ENCODE data around the gene MCTP1.

Gene MCTP1

DNA sequence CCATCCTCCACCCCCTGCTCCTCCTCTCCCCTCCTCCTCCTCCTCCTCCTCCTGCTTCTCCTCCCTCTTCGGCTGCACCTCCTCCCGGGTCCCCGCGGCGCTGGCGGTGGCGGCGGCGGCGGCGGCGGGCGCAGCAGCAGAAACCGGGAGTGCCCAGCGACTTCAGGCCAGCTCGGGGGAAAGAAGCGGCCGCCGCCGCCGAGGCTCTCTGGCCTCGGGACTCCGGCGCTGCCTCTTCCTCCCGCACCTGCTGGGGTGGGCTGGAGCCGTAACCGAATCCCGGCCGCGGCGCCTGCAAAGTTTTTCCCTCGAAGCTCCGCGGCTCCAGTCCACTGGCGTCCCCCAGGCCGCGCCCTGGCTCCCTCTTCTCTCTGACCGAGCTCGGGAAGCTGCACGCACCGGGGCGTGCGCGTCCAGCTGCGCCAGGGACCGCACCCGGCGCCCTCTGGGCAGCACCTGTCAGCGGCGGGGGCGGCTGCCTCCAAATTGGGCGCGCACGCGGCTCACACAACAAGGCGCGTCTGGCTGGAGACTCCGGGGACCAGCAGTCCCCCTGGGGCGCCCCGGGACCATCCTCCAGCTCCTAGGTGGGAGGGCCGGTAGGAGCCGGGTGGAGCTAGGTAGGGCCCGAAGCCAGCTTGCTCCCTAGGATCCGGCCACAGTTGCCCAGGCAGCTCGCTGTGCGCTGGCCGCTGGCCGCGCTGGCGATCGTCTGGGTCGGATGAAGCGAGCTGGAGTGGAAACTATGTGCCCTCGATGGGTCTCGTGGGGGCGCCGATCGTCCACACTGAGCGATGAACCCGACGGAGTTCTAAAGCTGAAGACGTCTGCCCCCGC is at the start of gene MCTP1:
MCTP1 (minus strand) TSS at position 523 of the 837 bp plus-strand sequence.
- no peak for DNase-seq (ENCODE audit: low read depth in 2 of 2)

DNA sequence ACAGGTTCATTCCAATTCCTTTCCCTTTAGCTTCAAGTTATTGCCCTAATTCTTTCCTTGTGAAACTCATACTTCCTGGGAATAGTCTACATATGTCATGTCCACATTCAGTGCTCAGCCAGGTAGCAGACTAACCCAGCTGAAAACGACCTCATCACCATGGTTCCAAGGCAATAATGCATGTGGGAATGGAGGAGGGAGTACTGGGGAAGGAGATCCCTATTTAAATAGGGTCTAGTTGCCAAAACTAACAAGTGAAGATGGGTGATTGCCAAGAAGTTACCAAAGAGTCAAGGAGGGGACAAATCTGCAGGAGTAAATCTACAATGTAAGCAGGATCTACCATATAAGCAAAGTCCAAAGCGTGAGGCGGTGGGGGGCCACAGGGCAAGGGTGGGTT is 47.3 kb upstream of the MCTP1 start:
- no peak for DNase-seq (ENCODE audit: low read depth in 2 of 2)

GRCh38 chr5:95331358-95331757 is 46.5 kb upstream of the MCTP1 start:
- no peak for DNase-seq (ENCODE audit: low read depth in 2 of 2)

DNA sequence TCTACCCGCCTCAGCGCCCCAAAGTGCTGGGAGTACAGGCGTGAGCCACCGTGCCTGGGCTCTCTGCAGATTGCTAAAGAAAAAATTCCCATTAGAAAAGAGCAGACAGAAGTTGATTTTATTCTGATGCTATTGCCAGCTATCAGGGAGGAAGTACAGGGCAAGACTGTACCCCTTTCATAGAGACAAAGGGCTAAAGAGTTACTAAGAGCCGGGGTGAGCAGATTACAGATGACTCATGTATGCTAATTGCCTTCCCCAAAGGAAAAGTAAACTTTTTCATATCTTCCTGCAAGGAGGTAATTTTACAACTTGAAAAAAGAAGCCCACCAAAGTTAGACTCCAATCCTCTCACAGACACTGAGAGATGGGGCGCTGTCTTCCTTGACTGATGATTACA is 42.3 kb upstream of the MCTP1 start:
- no peak for DNase-seq (ENCODE audit: low read depth in 2 of 2)

DNA sequence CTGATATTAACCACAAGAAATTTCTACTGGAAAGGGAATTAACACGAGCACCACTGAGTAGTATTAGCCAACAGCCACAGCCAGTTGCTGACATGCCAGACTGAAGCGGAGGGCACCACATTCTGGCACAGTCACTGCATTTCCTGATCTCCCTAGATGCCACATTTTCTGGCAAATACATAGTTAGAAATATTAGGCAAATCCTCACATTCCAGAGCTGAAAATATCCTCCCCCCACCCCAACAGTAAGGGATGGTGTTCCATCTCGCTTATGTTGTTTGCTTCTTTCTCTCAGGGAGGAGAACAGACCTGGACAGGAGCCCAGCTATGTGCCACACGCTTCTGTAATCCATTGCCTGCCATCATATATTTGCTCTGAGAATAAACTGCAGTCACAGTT is 32.8 kb upstream of the MCTP1 start:
- no peak for DNase-seq (ENCODE audit: low read depth in 2 of 2)

GRCh38 chr5:95317085-95317484 is 32.2 kb upstream of the MCTP1 start:
- no peak for DNase-seq (ENCODE audit: low read depth in 2 of 2)

DNA sequence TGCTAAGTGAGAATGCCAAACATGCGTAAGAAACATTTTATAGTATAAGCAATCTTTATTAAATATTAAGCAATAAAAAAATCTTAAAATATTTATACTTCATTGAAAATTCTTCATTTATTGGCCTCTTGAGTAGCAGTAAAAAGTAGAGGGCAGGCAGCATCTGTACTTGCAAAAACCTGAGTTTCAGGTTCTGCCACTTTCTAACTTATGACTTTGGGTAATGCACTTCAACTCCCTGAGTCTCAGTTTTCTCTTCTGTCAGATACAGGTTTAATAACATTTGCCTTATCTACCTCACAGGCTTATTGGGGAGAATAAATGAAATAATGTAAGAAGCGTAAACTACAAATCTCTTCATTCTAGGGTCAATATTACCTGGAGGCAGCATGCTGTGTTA is 19.8 kb upstream of the MCTP1 start:
- DNase-seq (ENCODE audit: low read depth in 2 of 2): no peak

DNA sequence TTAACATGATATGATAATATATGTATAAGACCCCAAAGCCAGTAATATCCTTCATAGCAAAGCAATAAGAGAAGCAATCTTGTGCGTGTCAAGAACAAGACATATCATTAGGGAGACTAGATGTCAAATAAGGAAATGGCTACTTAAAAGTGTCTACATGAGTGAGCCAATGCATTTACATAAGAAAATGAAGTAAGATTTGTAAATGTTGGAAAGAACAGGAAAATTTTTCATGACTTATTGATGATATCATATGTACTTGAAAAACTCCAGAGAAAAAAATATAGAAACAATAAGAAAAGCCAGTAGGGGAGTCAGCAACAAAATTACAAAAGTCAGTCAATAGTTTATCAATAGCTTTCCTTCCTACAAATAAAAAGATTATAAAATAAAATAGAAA is 13.8 kb upstream of the MCTP1 start:
- no peak for DNase-seq (ENCODE audit: low read depth in 2 of 2)

GRCh38 chr5:95296291-95296690 is 11.4 kb upstream of the MCTP1 start:
- no peak for DNase-seq (ENCODE audit: low read depth in 2 of 2)

- no peak for DNase-seq (ENCODE audit: low read depth in 2 of 2)
Measured at GRCh38 chr5:95285409-95285755, 488 bp upstream of the MCTP1 start.

- DNase-seq (ENCODE audit: low read depth in 2 of 2): no peak
Measured at GRCh38 chr5:95283761-95284571, 928 bp downstream of the MCTP1 start.

GRCh38 chr5:95283022-95283615 is 1.8 kb downstream of the MCTP1 start:
- DNase-seq (ENCODE audit: low read depth in 2 of 2): no peak

DNA sequence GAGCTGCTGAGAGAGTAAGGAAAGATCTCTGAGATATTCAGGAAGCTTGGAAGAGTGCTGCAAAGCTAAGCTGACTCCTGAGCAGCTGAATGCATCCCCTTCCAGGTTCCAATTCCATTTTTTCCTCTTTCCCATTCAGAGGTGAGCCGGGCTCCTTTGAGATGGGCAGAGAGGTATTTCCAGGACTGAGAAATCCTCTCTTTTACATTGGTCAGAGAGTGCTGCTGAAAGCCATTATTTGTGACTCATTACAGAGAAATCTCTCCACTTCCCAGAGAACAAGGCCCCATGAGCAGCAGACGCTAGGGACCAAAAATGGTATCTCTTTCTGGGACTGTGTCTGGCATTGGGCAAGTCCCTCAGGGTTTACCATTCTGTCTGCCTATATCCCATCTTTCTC is 3.7 kb downstream of the MCTP1 start:
- no peak for DNase-seq (ENCODE audit: low read depth in 2 of 2)

- no peak for DNase-seq (ENCODE audit: low read depth in 2 of 2)
Measured at GRCh38 chr5:95280401-95281095, 4.3 kb downstream of the MCTP1 start.

- DNase-seq (ENCODE audit: low read depth in 2 of 2): no peak
Measured at GRCh38 chr5:95274011-95274410, 10.9 kb downstream of the MCTP1 start.

- DNase-seq (ENCODE audit: low read depth in 2 of 2): no peak
Measured at GRCh38 chr5:95272316-95272929, 12.5 kb downstream of the MCTP1 start.

- no peak for DNase-seq (ENCODE audit: low read depth in 2 of 2)
Measured at GRCh38 chr5:95262933-95263660, 21.8 kb downstream of the MCTP1 start.

- peak in 1 of 2 experiments; percentile 5 for DNase-seq (ENCODE audit: low read depth in 2 of 2)
Measured at GRCh38 chr5:95261437-95262175, 23.3 kb downstream of the MCTP1 start.

GRCh38 chr5:95256991-95257390 is 27.9 kb downstream of the MCTP1 start:
- peak in 1 of 2 experiments; percentile 5 for DNase-seq (ENCODE audit: low read depth in 2 of 2)

DNA sequence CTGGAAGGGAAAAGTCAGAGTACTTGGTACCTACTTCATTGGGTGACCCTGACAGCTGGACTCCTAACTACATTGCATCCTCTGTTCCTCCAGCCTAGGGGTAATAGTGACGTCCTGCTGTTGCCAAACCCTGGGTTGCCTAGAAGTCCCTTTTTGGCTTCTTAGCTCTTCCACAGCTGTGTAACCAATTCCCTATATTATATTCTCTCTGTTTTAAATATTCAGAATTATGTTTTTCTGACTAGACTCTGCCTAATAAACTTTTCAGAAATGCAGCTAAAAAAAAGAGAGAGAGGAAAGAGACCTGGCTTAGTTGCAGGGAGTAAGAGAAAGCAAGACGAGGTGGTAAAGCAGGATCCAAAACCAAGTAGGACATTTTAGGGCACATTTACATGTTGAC is 28.4 kb downstream of the MCTP1 start:
- DNase-seq (ENCODE audit: low read depth in 2 of 2): no peak

All from fibroblast of skin of left biceps (primary cell).